Measurements from ENCODE around the gene NCOA7. TPM values are rescaled to one million over a fixed set of nuclear protein-coding genes. Genes with fewer than 3 reads are reported as not detected.

The NCOA7 gene
- total and polyA plus RNA-seq, 8 donors: 1.2 to 131 (median 21.8) TPM

GRCh38 chr6:125780540-125781313 is 10.0 kb upstream of the NCOA7 start:
- H3K36me3 ChIP-seq: no peaks in the 10 kb centered on the region
- 0 to 1% (median 0%) methylated on average over 25 to 28 of the region's 28 CpGs for WGBS, 5 donors
- intact Hi-C loops (cut with DNase I; ENCODE audit: low total_unique reads): loop anchor here (10.0 kb wide), 1 partner anchor 194 kb away; no protein-coding TSS in a partner anchor
- H3K27ac ChIP-seq: peak overlapping the region; percentile 90 to 97 (median 95)
- peaks cover 0 to 14% (median 4%) of the 10 kb centered on the region in 4 donors for H3K4me1 ChIP-seq
- no peaks in the 10 kb centered on the region for H3K27me3 ChIP-seq
- H3K9me3 ChIP-seq: no peaks in the 10 kb centered on the region
- peak in 2 of 3 donors; percentile 78 to 82 for TF ChIP-seq POLR2AphosphoS5 (IDR thresholded peaks at IDR 0.05)
- no peak for TF ChIP-seq CTCF (IDR thresholded peaks at IDR 0.05)
- peak overlapping the region; percentile 42 to 59 (median 57) for H3K4me3 ChIP-seq
- DNase-seq: peak; percentile 52 to 87

GRCh38 chr6:125781314-125781868 is 9.4 kb upstream of the NCOA7 start:
- no peaks in the 10 kb centered on the region for H3K27me3 ChIP-seq
- peak overlapping the region; percentile 42 to 59 (median 57) for H3K4me3 ChIP-seq
- TF ChIP-seq CTCF (IDR thresholded peaks at IDR 0.05) (no peak), EP300 (IDR thresholded peaks at IDR 0.05) (no peak), POLR2AphosphoS5 (IDR thresholded peaks at IDR 0.05) (no peak), POLR2A (IDR thresholded peaks at IDR 0.05) (no peak)
- intact Hi-C loops (cut with DNase I; ENCODE audit: low total_unique reads): loop anchor here (10.0 kb wide), 1 partner anchor 193 kb away; no protein-coding TSS in a partner anchor
- H3K36me3 ChIP-seq: no peaks in the 10 kb centered on the region
- DNase-seq: no peak
- no peaks in the 10 kb centered on the region for H3K9me3 ChIP-seq
- peaks cover 0 to 14% (median 4%) of the 10 kb centered on the region in 4 donors for H3K4me1 ChIP-seq
- H3K27ac ChIP-seq: peak overlapping the region; percentile 90 to 97 (median 95)
- 0 to 3% (median 0%) methylated on average over 3 of the region's 3 CpGs for WGBS, 5 donors

- no peak overlapping the region for H3K27ac ChIP-seq
Measured at GRCh38 chr6:125784365-125784764, 6.4 kb upstream of the NCOA7 start.

More at GRCh38 chr6:125784365-125784764, 6.4 kb upstream of the NCOA7 start:
- intact Hi-C loops (cut with DNase I; ENCODE audit: low total_unique reads): loop anchor here (10.0 kb wide), 1 partner anchor 190 kb away; no protein-coding TSS in a partner anchor
- Histone ChIP-seq H3K9me3 (no peaks in the 10 kb centered on the region), H3K27me3 (no peaks in the 10 kb centered on the region), H3K36me3 (no peaks in the 10 kb centered on the region), H3K4me1 (peaks cover 0 to 26% (median 8%) of the 10 kb centered on the region in 4 donors), H3K4me3 (no peak overlapping the region)
- TF ChIP-seq POLR2AphosphoS5 (IDR thresholded peaks at IDR 0.05) (no peak), CTCF (IDR thresholded peaks at IDR 0.05) (no peak), EP300 (IDR thresholded peaks at IDR 0.05) (no peak), POLR2A (IDR thresholded peaks at IDR 0.05) (no peak)
- DNase-seq: no peak
- WGBS, 5 donors: 33 to 55% (median 40%) methylated on average over 2 of the region's 2 CpGs

All from stomach (tissue), 9 donors.